ENCODE data around the gene ACSM4.

Gene ACSM4

DNA sequence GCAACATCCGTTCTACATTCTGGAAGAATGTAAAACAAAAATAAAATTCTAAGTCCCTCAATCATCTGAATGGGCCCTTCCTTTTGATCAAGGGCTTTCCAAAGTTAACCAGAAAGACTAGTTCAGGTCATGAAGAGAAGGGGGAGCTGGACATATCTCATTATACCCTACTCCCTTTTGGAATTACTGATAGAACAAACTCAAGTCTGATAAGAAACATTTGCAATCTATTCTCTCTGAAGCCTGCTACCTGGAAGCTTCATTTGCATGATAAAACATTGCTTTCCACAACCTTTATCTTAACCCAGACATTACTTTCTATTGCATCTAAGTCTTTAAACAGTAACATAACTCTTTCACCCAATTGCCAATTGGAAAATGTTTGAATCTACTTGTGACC, 8.3 kb upstream of the ACSM4 start:
- H3K27ac ChIP-seq = no peak overlapping the region
- H3K4me3 ChIP-seq (ENCODE audit: low read depth in 1 of 2, low read length in 1 of 2) = no peak overlapping the region
- H3K36me3 ChIP-seq = no peaks in the 10 kb centered on the region
- TF ChIP-seq, protein P1, sequence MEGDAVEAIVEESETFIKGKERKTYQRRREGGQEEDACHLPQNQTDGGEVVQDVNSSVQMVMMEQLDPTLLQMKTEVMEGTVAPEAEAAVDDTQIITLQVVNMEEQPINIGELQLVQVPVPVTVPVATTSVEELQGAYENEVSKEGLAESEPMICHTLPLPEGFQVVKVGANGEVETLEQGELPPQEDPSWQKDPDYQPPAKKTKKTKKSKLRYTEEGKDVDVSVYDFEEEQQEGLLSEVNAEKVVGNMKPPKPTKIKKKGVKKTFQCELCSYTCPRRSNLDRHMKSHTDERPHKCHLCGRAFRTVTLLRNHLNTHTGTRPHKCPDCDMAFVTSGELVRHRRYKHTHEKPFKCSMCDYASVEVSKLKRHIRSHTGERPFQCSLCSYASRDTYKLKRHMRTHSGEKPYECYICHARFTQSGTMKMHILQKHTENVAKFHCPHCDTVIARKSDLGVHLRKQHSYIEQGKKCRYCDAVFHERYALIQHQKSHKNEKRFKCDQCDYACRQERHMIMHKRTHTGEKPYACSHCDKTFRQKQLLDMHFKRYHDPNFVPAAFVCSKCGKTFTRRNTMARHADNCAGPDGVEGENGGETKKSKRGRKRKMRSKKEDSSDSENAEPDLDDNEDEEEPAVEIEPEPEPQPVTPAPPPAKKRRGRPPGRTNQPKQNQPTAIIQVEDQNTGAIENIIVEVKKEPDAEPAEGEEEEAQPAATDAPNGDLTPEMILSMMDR (IDR thresholded peaks at IDR 0.05) = no peak
- H3K27me3 ChIP-seq = no peaks in the 10 kb centered on the region
- H3K4me1 ChIP-seq (ENCODE audit: control insufficient read depth in 1 of 2, insufficient read depth in 1 of 2, low read depth in 1 of 2, low read length in 1 of 2) = no peaks in the 10 kb centered on the region
- H3K9me3 ChIP-seq = no peaks in the 10 kb centered on the region

DNA sequence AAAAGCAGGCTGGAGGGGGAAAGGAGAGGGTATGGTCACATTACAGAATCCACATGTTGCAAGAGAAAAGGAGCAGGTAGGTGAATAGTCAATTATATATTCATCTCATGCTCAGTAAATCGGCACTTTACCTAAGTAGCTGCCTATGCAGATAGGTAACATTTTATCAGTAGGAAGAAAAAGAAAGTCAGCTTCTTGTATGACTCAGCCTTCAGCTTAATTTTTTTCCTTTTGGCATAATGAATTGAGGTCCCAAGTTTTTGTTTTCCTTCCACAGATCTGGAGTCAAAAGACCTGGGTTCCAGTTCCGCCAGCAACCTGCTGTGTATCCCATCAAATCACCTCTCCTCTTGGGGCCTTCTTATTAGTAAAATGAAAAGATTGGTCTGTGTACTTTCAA, 6.0 kb upstream of the ACSM4 start:
- Histone ChIP-seq H3K9me3 (no peaks in the 10 kb centered on the region), H3K4me3 (ENCODE audit: low read depth in 1 of 2, low read length in 1 of 2) (no peak overlapping the region), H3K27ac (no peak overlapping the region), H3K36me3 (no peaks in the 10 kb centered on the region), H3K27me3 (no peaks in the 10 kb centered on the region), H3K4me1 (ENCODE audit: control insufficient read depth in 1 of 2, insufficient read depth in 1 of 2, low read depth in 1 of 2, low read length in 1 of 2) (no peaks in the 10 kb centered on the region)
- TF ChIP-seq, protein P1 (IDR thresholded peaks at IDR 0.05) = no peak

DNA sequence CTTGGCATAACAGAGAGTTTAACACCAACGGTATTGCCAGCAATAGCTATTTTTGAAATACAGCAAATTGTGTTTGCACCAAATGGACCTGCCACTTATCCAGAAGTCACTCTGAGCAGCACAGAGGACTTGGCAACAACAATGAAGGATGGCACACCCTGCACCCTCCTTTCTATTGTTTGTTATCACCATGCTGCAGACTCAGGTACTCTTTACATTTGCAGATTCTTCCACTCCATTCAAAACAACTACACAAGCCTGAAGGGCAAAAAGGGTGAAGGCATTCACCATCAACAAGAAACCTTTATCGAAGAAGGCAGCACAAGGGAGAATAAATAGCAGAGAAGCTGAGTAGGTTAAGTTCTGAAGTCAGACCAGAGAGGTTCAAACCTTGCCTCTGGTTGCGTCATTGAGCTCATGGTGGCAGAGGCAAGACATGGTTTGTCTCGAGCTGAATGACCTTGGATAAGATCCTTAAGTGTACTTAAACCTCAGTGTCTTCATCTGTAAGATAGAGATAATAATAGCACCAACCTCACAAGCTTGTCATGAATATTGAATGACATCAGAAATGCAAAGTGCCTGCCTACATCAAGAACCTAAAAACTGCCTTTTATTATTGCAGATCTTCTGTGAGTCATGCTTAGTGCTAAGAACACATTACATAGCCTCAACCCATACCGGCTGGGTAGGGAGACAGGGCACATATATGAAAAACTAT, 1.4 kb upstream of the ACSM4 start:
- no peaks in the 10 kb centered on the region for H3K9me3 ChIP-seq
- H3K36me3 ChIP-seq = no peaks in the 10 kb centered on the region
- H3K4me3 ChIP-seq (ENCODE audit: low read depth in 1 of 2, low read length in 1 of 2) = no peak overlapping the region
- H3K27me3 ChIP-seq = no peaks in the 10 kb centered on the region
- TF ChIP-seq, protein P1 (IDR thresholded peaks at IDR 0.05) = no peak
- H3K27ac ChIP-seq = no peak overlapping the region
- no peaks in the 10 kb centered on the region for H3K4me1 ChIP-seq (ENCODE audit: control insufficient read depth in 1 of 2, insufficient read depth in 1 of 2, low read depth in 1 of 2, low read length in 1 of 2)

DNA sequence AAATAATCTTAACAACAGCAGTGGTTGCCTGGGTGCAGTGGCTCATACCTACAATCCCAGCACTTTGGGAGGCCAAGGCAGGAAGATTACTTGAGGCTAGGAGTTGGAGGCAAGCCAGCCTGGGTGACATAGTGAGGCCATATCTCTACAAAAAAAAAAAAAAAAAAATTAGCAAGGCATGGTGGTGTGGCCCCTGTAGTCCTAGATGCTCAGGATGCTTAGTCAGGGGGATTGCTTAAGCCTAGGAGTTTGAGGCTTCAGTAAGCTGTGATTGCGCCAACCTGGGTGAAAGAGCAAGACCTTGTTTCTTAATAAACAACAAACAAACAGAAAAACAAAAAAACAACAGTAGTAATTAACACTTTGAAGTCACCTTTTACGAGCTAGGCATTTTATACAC, 642 bp upstream of the ACSM4 start:
- H3K4me3 ChIP-seq (ENCODE audit: low read depth in 1 of 2, low read length in 1 of 2) = no peak overlapping the region
- H3K27ac ChIP-seq = no peak overlapping the region
- no peaks in the 10 kb centered on the region for H3K36me3 ChIP-seq
- H3K27me3 ChIP-seq = no peaks in the 10 kb centered on the region
- no peaks in the 10 kb centered on the region for H3K9me3 ChIP-seq
- no peaks in the 10 kb centered on the region for H3K4me1 ChIP-seq (ENCODE audit: control insufficient read depth in 1 of 2, insufficient read depth in 1 of 2, low read depth in 1 of 2, low read length in 1 of 2)
- TF ChIP-seq, protein P1 (IDR thresholded peaks at IDR 0.05) = no peak

- no peaks in the 10 kb centered on the region for H3K27me3 ChIP-seq
- H3K27ac ChIP-seq = no peak overlapping the region
- H3K4me1 ChIP-seq (ENCODE audit: control insufficient read depth in 1 of 2, insufficient read depth in 1 of 2, low read depth in 1 of 2, low read length in 1 of 2) = no peaks in the 10 kb centered on the region
- H3K36me3 ChIP-seq = no peaks in the 10 kb centered on the region
- no peaks in the 10 kb centered on the region for H3K9me3 ChIP-seq
- TF ChIP-seq, protein P1 (IDR thresholded peaks at IDR 0.05) = no peak
- no peak overlapping the region for H3K4me3 ChIP-seq (ENCODE audit: low read depth in 1 of 2, low read length in 1 of 2)
These were observed 584 bp downstream of the ACSM4 start for GRCh38 chr12:7304456-7304855.
